OCI-LY3 (cell line): Measurements from ENCODE around the gene ZNF605.

Experiments
- EZH2phosphoT487 ChIP-seq: fragments of 200-600 bp; shearing (Covaris generic); IDR thresholded peaks from 2 replicates; pipeline ENCODE4 v1.6.1; 2018; ENCODE audit warnings: antibody characterized with exemption, mixed run types, low read depth
- TF ChIP-seq, protein P1 (sequence below): fragments of 200-600, 300-600 bp; sonication (generic); IDR thresholded peaks from 2 replicates; pipeline ENCODE4 v1.5.1; 2014; ENCODE audit warnings: antibody characterized with exemption, low read length, low read depth

DNA sequence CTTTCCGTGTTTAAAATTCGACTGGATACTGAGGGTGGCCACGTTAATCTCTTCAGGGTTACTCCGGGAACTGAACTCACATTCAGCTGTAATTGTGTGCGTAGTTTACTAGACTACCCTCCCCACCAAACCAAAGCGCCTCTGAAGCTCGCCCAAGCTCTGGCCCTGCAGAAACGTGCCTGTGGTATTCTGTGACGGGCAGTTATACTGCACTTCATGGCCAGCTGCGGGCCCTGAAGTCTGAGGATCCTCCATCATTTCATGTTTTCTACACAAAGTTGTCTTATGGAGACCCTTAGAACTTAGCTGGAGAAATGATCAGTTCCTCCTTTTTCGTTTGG is 30.7 kb upstream of the ZNF605 start:
- TF ChIP-seq, protein P1, sequence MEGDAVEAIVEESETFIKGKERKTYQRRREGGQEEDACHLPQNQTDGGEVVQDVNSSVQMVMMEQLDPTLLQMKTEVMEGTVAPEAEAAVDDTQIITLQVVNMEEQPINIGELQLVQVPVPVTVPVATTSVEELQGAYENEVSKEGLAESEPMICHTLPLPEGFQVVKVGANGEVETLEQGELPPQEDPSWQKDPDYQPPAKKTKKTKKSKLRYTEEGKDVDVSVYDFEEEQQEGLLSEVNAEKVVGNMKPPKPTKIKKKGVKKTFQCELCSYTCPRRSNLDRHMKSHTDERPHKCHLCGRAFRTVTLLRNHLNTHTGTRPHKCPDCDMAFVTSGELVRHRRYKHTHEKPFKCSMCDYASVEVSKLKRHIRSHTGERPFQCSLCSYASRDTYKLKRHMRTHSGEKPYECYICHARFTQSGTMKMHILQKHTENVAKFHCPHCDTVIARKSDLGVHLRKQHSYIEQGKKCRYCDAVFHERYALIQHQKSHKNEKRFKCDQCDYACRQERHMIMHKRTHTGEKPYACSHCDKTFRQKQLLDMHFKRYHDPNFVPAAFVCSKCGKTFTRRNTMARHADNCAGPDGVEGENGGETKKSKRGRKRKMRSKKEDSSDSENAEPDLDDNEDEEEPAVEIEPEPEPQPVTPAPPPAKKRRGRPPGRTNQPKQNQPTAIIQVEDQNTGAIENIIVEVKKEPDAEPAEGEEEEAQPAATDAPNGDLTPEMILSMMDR, result no peak
- no peak for TF ChIP-seq EZH2phosphoT487
